ENCODE measurements around the gene CIAO2B.

Gene CIAO2B

GRCh38 chr16:66902648-66903543, 31.3 kb downstream of the CIAO2B start:
- Histone ChIP-seq H3K4me1 (peaks cover 27% of the 10 kb centered on the region), H3K9me3 (no peaks in the 10 kb centered on the region), H3K27me3 (no peaks in the 10 kb centered on the region), H3K36me3 (no peaks in the 10 kb centered on the region), H3K4me3 (ENCODE audit: low read depth, low read length) (no peak overlapping the region)
- no peak for DNase-seq
- no peak for TF ChIP-seq CTCF (IDR thresholded peaks at IDR 0.05; ENCODE audit: low read depth, low read length)

- no peaks in the 10 kb centered on the region for H3K9me3 ChIP-seq
- no peak overlapping the region for H3K4me3 ChIP-seq (ENCODE audit: low read depth, low read length)
- no peak for TF ChIP-seq CTCF (IDR thresholded peaks at IDR 0.05; ENCODE audit: low read depth, low read length)
- no peak for DNase-seq
- no peaks in the 10 kb centered on the region for H3K27me3 ChIP-seq
- no peaks in the 10 kb centered on the region for H3K36me3 ChIP-seq
- peaks cover 27% of the 10 kb centered on the region for H3K4me1 ChIP-seq
Measured at GRCh38 chr16:66901626-66902025, 32.6 kb downstream of the CIAO2B start.

- Histone ChIP-seq H3K27me3 (no peaks in the 10 kb centered on the region), H3K36me3 (no peaks in the 10 kb centered on the region), H3K4me1 (peaks cover 26% of the 10 kb centered on the region), H3K9me3 (no peaks in the 10 kb centered on the region), H3K4me3 (ENCODE audit: low read depth, low read length) (no peak overlapping the region)
- DNase-seq = no peak
- TF ChIP-seq CTCF (IDR thresholded peaks at IDR 0.05; ENCODE audit: low read depth, low read length) = no peak
Measured at GRCh38 chr16:66900721-66901441, 33.3 kb downstream of the CIAO2B start.

- DNase-seq = peak; percentile 92
- Histone ChIP-seq H3K9me3 (no peaks in the 10 kb centered on the region), H3K36me3 (no peaks in the 10 kb centered on the region), H3K4me1 (peaks cover 23% of the 10 kb centered on the region), H3K27me3 (no peaks in the 10 kb centered on the region), H3K4me3 (ENCODE audit: low read depth, low read length) (no peak overlapping the region)
- TF ChIP-seq CTCF (IDR thresholded peaks at IDR 0.05; ENCODE audit: low read depth, low read length) = no peak
Measured at GRCh38 chr16:66899945-66900710, 34.1 kb downstream of the CIAO2B start.

GRCh38 chr16:66899310-66899944, 34.8 kb downstream of the CIAO2B start:
- Histone ChIP-seq H3K36me3 (no peaks in the 10 kb centered on the region), H3K9me3 (no peaks in the 10 kb centered on the region), H3K4me1 (peaks cover 23% of the 10 kb centered on the region), H3K27me3 (no peaks in the 10 kb centered on the region), H3K4me3 (ENCODE audit: low read depth, low read length) (no peak overlapping the region)
- no peak for DNase-seq
- TF ChIP-seq CTCF (IDR thresholded peaks at IDR 0.05; ENCODE audit: low read depth, low read length) = no peak

Measured in BE2C (cell line).